GM19395 (cell line): ENCODE measurements around the gene ZNF536.

Experiments used
- ATAC-seq: cut with Tn5 transposase; IDR thresholded peaks from one replicate; pipeline ENCODE4 v1.9.1; 2021; ENCODE audit warnings: mild to moderate bottlenecking, moderate library complexity; ENCODE audit not compliant: unreplicated experiment

Gene ZNF536

GRCh38 chr19:30555075-30555790 lies 183.0 kb downstream of the ZNF536 start:
- no peak for ATAC-seq

- no peak for ATAC-seq
These were observed 183.6 kb downstream of the ZNF536 start for GRCh38 chr19:30555791-30556110.

- ATAC-seq: no peak
These were observed 184.1 kb downstream of the ZNF536 start for GRCh38 chr19:30556230-30556711.

DNA sequence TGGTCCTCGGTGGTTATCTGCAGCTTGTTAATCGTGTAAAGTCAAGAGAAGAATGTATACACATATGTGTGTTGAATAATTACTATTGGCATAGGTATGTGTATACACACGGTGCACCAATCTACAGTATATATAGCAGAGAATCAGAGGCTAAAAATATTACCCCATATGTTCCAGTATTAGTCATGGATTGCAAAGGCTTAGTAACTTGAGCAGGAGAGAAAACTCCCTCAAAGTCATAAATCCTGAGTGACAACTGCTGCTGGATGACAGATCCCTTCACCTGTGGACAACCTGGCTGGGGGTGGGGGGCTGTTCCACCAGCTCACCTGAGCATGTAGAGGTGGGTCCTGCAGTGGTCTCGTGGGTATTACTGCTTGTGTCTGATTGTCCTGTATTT lies 185.0 kb downstream of the ZNF536 start:
- ATAC-seq: no peak

DNA sequence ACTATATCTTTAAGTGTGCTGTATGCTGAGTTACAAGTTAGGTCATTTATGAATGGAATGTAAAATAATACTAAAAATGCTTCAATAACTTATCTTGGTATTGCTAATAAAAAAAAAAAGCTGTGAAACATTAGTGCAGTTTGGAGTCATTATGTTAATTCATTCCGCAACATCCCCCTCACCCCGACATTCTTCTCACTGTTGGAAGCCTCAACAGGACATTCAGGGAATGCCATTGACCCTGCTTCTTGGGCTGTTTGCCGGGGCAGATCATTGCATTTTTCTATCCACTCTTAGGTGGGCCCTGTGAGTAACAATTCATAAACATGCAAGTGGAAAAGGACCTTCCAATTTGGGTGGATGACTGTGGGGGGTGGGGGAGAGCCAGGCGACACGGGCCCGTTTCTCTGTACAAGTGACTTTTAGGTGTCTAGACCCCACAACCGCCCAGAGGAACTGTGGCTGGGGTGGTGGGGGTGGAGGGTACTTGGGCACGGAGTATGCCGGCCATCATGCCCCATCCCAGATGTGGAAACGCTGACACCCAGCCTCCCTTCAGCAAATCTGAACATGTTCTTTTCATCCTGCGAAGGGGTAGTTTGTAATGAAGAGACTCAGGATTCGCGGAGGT lies 185.9 kb downstream of the ZNF536 start:
- no peak for ATAC-seq

DNA sequence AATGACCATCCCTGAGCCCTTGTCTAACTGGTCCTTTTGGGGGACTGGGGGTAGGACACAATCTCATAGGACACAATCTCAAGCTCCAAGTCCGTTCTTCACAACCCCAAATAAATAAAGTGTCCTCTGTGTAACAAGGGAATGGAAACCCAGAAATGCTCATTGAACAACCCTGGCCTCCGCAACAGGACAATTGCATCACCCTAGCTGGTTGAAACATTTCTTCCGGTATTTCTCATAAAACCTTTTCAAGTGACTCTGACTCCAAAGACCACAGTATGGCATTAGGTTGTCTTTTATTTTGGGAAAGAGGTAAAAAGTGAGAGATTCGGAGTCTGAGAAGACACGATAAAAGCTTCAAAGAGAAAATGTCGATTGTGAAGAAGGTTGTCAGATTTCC lies 186.6 kb downstream of the ZNF536 start:
- no peak for ATAC-seq

DNA sequence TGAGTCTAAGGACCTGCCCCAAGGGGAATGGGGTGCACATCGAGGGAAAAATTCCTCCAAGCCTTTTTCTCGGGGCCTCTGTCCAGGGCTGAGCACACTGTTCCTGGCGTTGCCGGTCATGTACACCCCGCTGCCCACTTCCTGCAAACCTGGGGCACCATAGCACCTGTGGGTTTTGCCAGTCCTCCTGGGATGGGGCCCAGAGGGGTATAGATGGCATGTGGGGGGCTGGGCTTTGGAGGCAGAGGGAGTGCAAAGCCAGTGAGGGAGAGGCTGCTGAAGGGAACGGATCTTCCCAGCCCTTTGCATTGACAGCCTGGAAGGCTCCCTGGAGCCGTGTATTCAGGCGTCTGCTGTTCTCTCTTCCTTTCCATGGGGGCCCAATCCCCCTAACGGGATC lies 187.3 kb downstream of the ZNF536 start:
- ATAC-seq: no peak

GRCh38 chr19:30562981-30563380 lies 190.8 kb downstream of the ZNF536 start:
- ATAC-seq: no peak

- ATAC-seq: no peak
These were observed 191.5 kb downstream of the ZNF536 start for GRCh38 chr19:30563691-30564090.

GRCh38 chr19:30564551-30565011 lies 192.4 kb downstream of the ZNF536 start:
- ATAC-seq: no peak

DNA sequence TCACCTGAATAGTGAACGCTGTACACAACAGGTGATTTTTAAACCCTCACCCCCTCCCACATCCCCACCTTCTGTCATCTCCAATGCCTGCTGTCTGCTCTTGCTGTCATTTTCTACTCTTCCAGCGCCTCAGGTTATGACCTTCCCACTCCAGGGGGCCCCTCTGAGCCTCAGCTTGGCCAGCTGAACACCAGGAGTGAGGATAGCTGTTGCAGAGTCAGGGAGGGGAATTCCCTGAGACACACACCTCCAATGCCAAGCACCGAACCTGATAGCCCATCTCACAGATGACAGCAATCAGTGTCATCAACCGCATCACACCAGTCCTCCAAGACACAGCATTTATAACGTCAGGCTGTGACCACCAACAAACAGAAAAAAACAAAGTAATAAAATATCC lies 193.5 kb downstream of the ZNF536 start:
- ATAC-seq: no peak

GRCh38 chr19:30566681-30567420 lies 194.7 kb downstream of the ZNF536 start:
- ATAC-seq: no peak

- ATAC-seq: no peak
These were observed 195.5 kb downstream of the ZNF536 start for GRCh38 chr19:30567536-30568232.

DNA sequence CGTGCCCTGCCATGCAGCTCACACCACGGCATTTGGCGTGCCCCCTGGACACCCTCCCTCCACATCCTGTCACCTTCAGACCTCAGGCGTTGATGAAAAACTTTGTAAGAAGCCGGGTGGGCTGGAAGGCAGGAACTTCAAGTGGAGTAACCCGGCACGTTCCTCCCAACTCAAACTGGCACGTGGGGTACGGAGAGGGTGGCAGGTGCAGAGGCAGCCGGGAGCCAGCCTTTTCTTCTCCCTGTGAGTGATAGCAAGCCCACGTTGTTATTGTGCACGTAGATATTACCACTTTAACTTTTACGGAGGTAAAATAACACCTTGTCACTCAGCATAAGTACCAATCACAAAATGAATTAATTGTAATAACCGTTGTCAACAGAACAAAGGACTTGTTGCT lies 198.0 kb downstream of the ZNF536 start:
- ATAC-seq: no peak

DNA sequence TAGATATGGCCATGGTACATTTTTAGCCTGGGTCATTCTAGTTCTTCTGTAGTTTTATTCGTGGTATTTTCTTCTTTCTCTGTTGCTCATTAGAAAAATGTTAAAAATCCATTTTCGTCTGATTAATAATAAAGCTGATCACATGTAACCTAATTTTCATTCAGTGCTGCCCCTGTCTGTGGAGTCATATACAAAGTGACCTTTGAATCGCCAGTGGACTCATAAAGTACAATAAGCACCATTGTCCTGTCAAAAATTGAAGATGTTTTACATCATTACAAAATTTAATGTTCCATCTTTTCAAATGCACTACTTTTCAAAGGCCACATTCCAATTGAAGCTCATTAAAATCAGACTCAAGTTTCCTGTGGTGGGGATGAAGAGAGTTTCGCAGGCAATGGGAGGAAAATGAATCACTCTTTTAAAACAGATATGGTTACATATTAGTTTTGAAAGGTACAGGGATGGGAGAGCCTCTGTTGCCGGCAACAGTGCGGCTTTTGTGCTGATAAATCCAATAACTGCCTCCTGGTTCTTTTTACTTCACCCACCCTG lies 205.4 kb downstream of the ZNF536 start:
- ATAC-seq: no peak

DNA sequence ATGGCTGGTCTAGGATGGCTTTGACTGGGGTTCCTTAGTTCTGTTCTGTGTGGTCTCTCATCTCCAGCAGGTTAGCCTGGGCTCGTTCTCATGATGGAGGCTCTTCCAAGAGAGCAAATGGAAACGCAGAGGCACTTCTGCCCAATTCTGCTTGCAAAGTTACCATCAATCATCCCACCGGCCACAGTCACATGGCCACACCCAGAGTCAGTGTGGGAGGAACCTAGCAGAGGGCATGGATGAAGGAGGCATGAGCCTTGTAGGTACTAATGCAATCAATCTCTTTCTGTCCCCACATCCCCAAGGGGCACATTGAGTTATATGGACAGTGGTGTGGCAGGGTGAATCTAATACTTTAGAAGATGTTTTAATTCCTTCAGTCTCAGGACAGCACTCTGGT lies 207.2 kb downstream of the ZNF536 start:
- no peak for ATAC-seq

- no peak for ATAC-seq
These were observed 208.5 kb downstream of the ZNF536 start for GRCh38 chr19:30580673-30581072.

GRCh38 chr19:30584090-30584489 lies 211.9 kb downstream of the ZNF536 start:
- ATAC-seq: no peak

DNA sequence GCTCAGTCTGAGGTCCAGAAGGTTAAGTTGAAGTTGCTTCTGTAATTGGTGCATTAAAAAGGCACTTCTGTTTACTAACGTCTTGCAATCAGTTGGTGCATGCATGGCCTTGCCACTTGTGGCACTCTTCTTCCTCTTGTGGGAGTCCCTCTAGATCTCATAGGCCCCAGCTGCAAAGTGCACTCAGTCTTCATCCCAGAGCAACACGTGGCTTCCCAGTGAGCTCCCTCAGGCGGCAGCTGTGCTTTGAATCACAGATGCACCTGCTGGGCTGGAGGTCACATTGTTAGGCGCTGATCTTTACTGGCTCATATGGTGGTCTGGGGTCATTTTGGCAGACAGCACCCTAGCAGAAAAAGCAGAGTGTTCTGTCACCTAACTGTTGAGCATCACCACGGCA lies 215.7 kb downstream of the ZNF536 start:
- ATAC-seq: no peak

DNA sequence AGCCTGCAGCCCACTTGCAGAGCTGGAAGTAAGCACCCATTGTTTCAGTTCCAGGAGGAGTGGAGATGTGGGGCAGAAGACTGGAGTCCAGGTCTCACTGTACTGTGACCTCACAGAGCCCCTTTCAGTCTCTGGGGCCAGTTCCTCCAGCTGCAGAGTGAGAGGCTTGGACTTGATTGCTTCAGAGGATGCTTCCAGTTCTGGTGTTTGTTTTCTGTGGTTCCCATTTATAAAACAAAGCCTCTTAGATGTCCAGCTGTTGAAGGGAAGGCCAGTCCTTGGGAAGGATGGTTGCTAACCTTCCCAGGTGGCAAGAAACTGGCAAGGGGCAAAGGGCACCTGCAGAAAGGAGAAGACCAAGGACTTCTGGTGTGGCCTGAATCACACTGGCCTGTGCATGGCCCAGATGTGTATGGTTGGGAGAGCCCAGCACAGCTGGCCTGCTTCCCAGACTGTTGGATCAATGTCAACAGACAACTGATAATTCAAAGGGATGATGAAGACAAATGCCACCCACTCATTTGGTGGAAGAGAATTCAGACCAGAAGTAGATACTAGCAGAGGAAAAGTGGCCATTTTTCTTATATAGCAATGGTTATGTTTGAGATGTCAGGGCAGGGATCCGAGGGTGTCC lies 218.5 kb downstream of the ZNF536 start:
- no peak for ATAC-seq

- ATAC-seq: no peak
These were observed 221.2 kb downstream of the ZNF536 start for GRCh38 chr19:30593356-30593755.
